ENCODE results near the gene SPTBN5.
"Not testable (repeated sequence)": the region's sequence is repeated elsewhere in the genome, so short reads cannot be mapped to it uniquely, and the experiment has no call there.

SPTBN5 gene

DNA sequence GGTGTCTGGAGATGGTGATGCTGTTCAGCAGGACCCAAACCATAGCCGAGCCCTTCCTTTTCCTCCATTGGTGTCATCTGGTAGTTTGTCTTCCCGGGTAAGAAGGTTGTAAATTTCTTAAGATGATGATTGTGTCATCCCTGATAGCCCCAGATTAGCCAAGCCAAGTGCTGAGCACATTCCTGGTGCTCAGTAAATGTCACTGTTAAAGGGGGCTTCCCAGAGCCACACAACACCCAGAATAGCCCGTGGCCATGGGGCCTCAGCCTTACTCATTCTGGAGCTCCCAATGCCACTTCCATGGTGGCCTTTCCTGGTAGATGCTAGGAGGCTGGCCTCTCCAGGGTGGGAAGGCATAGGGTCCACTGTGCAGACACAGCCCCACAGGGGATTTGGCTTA lies 59.8 kb downstream of the SPTBN5 start:
- no peak for TF ChIP-seq OSR1 (CRISPR knock-in tag; IDR thresholded peaks at IDR 0.05)
- TF ChIP-seq ZNF70 (CRISPR knock-in tag; IDR thresholded peaks at IDR 0.05): no peak
- TF ChIP-seq CSRNP3 (CRISPR knock-in tag; IDR thresholded peaks at IDR 0.05): no peak
- TF ChIP-seq SNAI2 (CRISPR knock-in tag; IDR thresholded peaks at IDR 0.05): no peak
- no peak for TF ChIP-seq PPARA (CRISPR knock-in tag; IDR thresholded peaks at IDR 0.05; ENCODE audit: borderline replicate concordance)
- TF ChIP-seq ZFP30 (CRISPR knock-in tag; IDR thresholded peaks at IDR 0.05): no peak
- TF ChIP-seq ISL1 (CRISPR knock-in tag; IDR thresholded peaks at IDR 0.05): no peak
- no peak for TF ChIP-seq ZNF565 (CRISPR knock-in tag; conservative IDR thresholded peaks at IDR 0.05; ENCODE audit: low read depth)
- TF ChIP-seq ZC3H10 (CRISPR knock-in tag; IDR thresholded peaks at IDR 0.05): no peak
- ATAC-seq: no peak

GRCh38 chr15:41832875-41833274 lies 61.0 kb downstream of the SPTBN5 start:
- TF ChIP-seq ARNTL (CRISPR knock-in tag; IDR thresholded peaks at IDR 0.05; ENCODE audit: borderline replicate concordance, low read depth): no peak
- no peak for TF ChIP-seq ZFP30 (CRISPR knock-in tag; IDR thresholded peaks at IDR 0.05)
- no peak for TF ChIP-seq ZFP3 (CRISPR knock-in tag; IDR thresholded peaks at IDR 0.05)
- no peak for TF ChIP-seq BACH2 (CRISPR knock-in tag; IDR thresholded peaks at IDR 0.05; ENCODE audit: borderline replicate concordance)
- TF ChIP-seq TSHZ2 (CRISPR knock-in tag; IDR thresholded peaks at IDR 0.05): no peak
- no peak for TF ChIP-seq ZNF70 (CRISPR knock-in tag; IDR thresholded peaks at IDR 0.05)
- no peak for TF ChIP-seq PPARA (CRISPR knock-in tag; IDR thresholded peaks at IDR 0.05; ENCODE audit: borderline replicate concordance)
- TF ChIP-seq, protein P1, sequence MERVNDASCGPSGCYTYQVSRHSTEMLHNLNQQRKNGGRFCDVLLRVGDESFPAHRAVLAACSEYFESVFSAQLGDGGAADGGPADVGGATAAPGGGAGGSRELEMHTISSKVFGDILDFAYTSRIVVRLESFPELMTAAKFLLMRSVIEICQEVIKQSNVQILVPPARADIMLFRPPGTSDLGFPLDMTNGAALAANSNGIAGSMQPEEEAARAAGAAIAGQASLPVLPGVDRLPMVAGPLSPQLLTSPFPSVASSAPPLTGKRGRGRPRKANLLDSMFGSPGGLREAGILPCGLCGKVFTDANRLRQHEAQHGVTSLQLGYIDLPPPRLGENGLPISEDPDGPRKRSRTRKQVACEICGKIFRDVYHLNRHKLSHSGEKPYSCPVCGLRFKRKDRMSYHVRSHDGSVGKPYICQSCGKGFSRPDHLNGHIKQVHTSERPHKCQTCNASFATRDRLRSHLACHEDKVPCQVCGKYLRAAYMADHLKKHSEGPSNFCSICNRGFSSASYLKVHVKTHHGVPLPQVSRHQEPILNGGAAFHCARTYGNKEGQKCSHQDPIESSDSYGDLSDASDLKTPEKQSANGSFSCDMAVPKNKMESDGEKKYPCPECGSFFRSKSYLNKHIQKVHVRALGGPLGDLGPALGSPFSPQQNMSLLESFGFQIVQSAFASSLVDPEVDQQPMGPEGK (CRISPR knock-in tag; IDR thresholded peaks at IDR 0.05; ENCODE audit: borderline replicate concordance): no peak
- no peak for ATAC-seq

GRCh38 chr15:41832208-41832607 lies 61.6 kb downstream of the SPTBN5 start:
- ATAC-seq: no peak
- no peak for TF ChIP-seq TSHZ2 (CRISPR knock-in tag; IDR thresholded peaks at IDR 0.05)
- TF ChIP-seq ZNF8 (CRISPR knock-in tag; IDR thresholded peaks at IDR 0.05): no peak
- no peak for TF ChIP-seq ZC3H10 (CRISPR knock-in tag; IDR thresholded peaks at IDR 0.05)
- TF ChIP-seq CREB5 (CRISPR knock-in tag; IDR thresholded peaks at IDR 0.05; ENCODE audit: low read depth): no peak
- TF ChIP-seq CSRNP3 (CRISPR knock-in tag; IDR thresholded peaks at IDR 0.05): no peak
- no peak for TF ChIP-seq SNAI2 (CRISPR knock-in tag; IDR thresholded peaks at IDR 0.05)
- no peak for TF ChIP-seq RARB (CRISPR knock-in tag; IDR thresholded peaks at IDR 0.05)
- no peak for TF ChIP-seq ZFP3 (CRISPR knock-in tag; IDR thresholded peaks at IDR 0.05)
- TF ChIP-seq, protein P2, sequence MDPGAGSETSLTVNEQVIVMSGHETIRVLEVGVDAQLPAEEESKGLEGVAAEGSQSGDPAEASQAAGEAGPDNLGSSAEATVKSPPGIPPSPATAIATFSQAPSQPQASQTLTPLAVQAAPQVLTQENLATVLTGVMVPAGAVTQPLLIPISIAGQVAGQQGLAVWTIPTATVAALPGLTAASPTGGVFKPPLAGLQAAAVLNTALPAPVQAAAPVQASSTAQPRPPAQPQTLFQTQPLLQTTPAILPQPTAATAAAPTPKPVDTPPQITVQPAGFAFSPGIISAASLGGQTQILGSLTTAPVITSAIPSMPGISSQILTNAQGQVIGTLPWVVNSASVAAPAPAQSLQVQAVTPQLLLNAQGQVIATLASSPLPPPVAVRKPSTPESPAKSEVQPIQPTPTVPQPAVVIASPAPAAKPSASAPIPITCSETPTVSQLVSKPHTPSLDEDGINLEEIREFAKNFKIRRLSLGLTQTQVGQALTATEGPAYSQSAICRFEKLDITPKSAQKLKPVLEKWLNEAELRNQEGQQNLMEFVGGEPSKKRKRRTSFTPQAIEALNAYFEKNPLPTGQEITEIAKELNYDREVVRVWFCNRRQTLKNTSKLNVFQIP (CRISPR knock-in tag; IDR thresholded peaks at IDR 0.05; ENCODE audit: borderline replicate concordance, low read depth): no peak
- TF ChIP-seq ZFP30 (CRISPR knock-in tag; IDR thresholded peaks at IDR 0.05): no peak
- no peak for TF ChIP-seq BACH2 (CRISPR knock-in tag; IDR thresholded peaks at IDR 0.05; ENCODE audit: borderline replicate concordance)
- TF ChIP-seq ZNF70 (CRISPR knock-in tag; IDR thresholded peaks at IDR 0.05): no peak
- TF ChIP-seq ZNF565 (CRISPR knock-in tag; conservative IDR thresholded peaks at IDR 0.05; ENCODE audit: low read depth): no peak
- no peak for TF ChIP-seq ESRRG (CRISPR knock-in tag; IDR thresholded peaks at IDR 0.05)
- no peak for TF ChIP-seq ARNTL (CRISPR knock-in tag; IDR thresholded peaks at IDR 0.05; ENCODE audit: borderline replicate concordance, low read depth)
- no peak for TF ChIP-seq CSDC2 (CRISPR knock-in tag; IDR thresholded peaks at IDR 0.05)

GRCh38 chr15:41831291-41831690 lies 62.6 kb downstream of the SPTBN5 start:
- not testable (repeated sequence) for ATAC-seq
